HTR-8/SVneo (cell line): Measurements from ENCODE around the gene REEP5.

Experiments used
- DNase-seq: peaks from one replicate; pipeline ENCODE4 v3.0.0; 2011; ENCODE audit warnings: low spot score, mixed read lengths; ENCODE audit not compliant: insufficient read length
- FAIRE-seq: peaks from 2 replicates; lab custom pipeline; 2011; peaks lifted over from hg19 to GRCh38; lab: Jason Lieb, UNC

The REEP5 gene

GRCh38 chr5:112849912-112850311, 72.1 kb downstream of the REEP5 start:
- no peak for FAIRE-seq

GRCh38 chr5:112848116-112848811, 73.8 kb downstream of the REEP5 start:
- FAIRE-seq (peak; percentile 42), DNase-seq (peak; percentile 46)

More at GRCh38 chr5:112849912-112850311, 72.1 kb downstream of the REEP5 start:
- DNase-seq = no peak

- no peak for FAIRE-seq
- DNase-seq = no peak
Observed at GRCh38 chr5:112847306-112847705, 74.7 kb downstream of the REEP5 start.

DNA sequence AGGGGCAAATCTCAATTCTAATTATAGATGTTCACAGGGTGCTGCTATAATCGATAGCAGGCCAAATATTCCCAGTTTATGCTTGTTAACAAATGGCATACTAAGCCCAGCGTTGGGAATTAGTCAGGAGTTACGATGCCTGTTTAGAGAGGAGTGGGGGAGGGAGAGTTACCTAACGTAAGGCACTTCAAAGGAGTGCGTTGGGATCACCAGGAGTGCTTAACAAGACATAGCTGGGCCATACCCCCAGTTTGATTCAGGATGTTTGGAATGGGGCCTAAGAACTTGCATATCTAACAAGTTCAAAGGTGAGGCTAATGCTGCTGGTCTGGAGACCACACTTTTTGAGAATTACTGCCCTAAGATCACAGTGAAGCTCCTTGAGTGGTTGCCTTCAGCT, 75.5 kb downstream of the REEP5 start:
- FAIRE-seq (no peak), DNase-seq (no peak)

GRCh38 chr5:112844489-112844888, 77.5 kb downstream of the REEP5 start:
- FAIRE-seq = no peak
- DNase-seq = no peak

- no peak for DNase-seq
- FAIRE-seq = no peak
Observed at GRCh38 chr5:112833971-112834370, 88.1 kb downstream of the REEP5 start.

GRCh38 chr5:112830378-112830777, 91.6 kb downstream of the REEP5 start:
- no peak for FAIRE-seq

More at GRCh38 chr5:112830378-112830777, 91.6 kb downstream of the REEP5 start:
- DNase-seq = no peak
